HuH-7 (cell line): ENCODE measurements around the gene YBX3.
"Not testable (repeated sequence)": the region's sequence is repeated elsewhere in the genome, so short reads cannot be mapped to it uniquely, and the experiment has no call there.

ENCODE experiments used
- DNase-seq: peaks from one replicate; pipeline ENCODE4 v3.0.0; 2011; ENCODE audit warnings: low spot score

The YBX3 gene

GRCh38 chr12:10722905-10723746 is at the start of gene YBX3:
Gene YBX3, minus strand, starts transcription at chr12:10723323. Its CDS starts 212 bp downstream, at chr12:10723111.
- peak; percentile 86 for DNase-seq

GRCh38 chr12:10771132-10771733 is 48.1 kb upstream of the YBX3 start:
- DNase-seq, result no peak

- DNase-seq, result no peak
These were observed 36.5 kb upstream of the YBX3 start for GRCh38 chr12:10759657-10760056.

- no peak for DNase-seq
These were observed 33.1 kb upstream of the YBX3 start for GRCh38 chr12:10756194-10756593.

GRCh38 chr12:10753059-10753458 is 29.9 kb upstream of the YBX3 start:
- no peak for DNase-seq

- no peak for DNase-seq
These were observed 27.2 kb upstream of the YBX3 start for GRCh38 chr12:10750385-10750727.

GRCh38 chr12:10749700-10750384 is 26.7 kb upstream of the YBX3 start:
- DNase-seq, result peak; percentile 23

- DNase-seq, result no peak
These were observed 24.6 kb upstream of the YBX3 start for GRCh38 chr12:10747730-10748129.

- DNase-seq, result not testable (repeated sequence)
These were observed 20.3 kb upstream of the YBX3 start for GRCh38 chr12:10743420-10743819.

- no peak for DNase-seq
These were observed 18.7 kb upstream of the YBX3 start for GRCh38 chr12:10741845-10742244.

- no peak for DNase-seq
These were observed 17.1 kb upstream of the YBX3 start for GRCh38 chr12:10740182-10740581.

GRCh38 chr12:10739157-10740118 is 16.3 kb upstream of the YBX3 start:
- no peak for DNase-seq

GRCh38 chr12:10737249-10737648 is 14.1 kb upstream of the YBX3 start:
- DNase-seq, result no peak

- DNase-seq, result no peak
These were observed 13.3 kb upstream of the YBX3 start for GRCh38 chr12:10736463-10736862.

GRCh38 chr12:10735428-10735827 is 12.3 kb upstream of the YBX3 start:
- DNase-seq, result no peak

- DNase-seq, result no peak
These were observed 9.4 kb upstream of the YBX3 start for GRCh38 chr12:10732549-10732948.

- DNase-seq, result no peak
These were observed 8.9 kb upstream of the YBX3 start for GRCh38 chr12:10732066-10732465.

- no peak for DNase-seq
These were observed 7.4 kb upstream of the YBX3 start for GRCh38 chr12:10730559-10730958.

- DNase-seq, result no peak
These were observed 5.0 kb upstream of the YBX3 start for GRCh38 chr12:10728091-10728490.

- no peak for DNase-seq
These were observed 3.8 kb upstream of the YBX3 start for GRCh38 chr12:10726945-10727344.

GRCh38 chr12:10725003-10725402 is 1.9 kb upstream of the YBX3 start:
- no peak for DNase-seq

- peak; percentile 44 for DNase-seq
These were observed 620 bp downstream of the YBX3 start for GRCh38 chr12:10722502-10722904.
